Activated T-cell treated with anti-CD3 and anti-CD28 coated beads for 1 hour (primary cell): Measurements from ENCODE around the gene TCF20.

Experiments used
- DNase-seq: peaks from one replicate; pipeline ENCODE4 v3.0.0-alpha.2; 2020; ENCODE audit warnings: low read depth

The TCF20 gene

GRCh38 chr22:42282252-42282942 is 11.9 kb upstream of the TCF20 start:
- no peak for DNase-seq

DNA sequence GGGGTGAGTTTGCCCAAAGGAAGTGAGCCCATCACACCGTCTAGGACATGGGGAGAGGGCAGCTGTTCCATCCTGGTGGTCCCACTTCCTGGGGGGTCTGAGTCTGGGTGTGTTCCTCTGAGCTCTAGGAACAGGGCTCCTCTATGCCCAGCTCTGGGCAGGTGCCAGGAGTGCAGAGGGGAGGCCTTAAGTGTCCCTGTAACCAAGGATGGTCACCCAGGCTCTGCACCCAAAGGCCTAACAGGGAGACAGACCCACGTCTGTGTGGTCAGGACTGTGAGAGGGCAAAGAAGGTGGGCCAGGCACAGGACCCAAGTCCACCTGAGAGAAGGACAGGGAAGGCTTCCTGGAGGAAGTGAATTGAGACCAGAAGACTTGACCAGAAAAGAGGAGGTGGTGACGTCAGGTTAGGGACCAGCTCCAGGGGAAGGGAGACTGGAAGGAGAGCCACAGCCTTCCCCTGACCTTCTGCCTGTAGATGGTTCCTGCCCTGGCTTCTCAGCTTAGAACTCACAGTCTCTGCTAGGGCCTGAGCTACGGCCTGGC is 11.3 kb upstream of the TCF20 start:
- DNase-seq = no peak

DNA sequence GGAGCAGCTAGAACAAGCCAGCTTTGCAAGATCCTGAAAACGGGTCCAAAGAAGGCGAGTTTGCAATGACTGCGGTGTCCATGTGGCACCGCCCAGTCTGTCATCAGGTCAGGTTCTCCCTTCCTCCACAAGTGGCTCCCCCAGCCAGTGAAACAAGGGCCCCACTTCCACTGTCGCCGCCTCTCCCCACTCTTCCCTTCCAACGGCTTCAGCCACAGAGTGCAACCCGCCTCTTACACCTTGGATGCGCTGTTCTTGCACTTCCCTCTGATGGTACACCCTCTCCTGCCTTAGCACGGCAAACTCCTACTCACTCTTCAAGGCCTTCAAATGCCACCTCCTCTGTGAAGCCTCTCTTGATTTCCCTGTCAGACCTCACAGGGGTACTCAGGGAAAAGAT is 10.8 kb upstream of the TCF20 start:
- DNase-seq = no peak

DNA sequence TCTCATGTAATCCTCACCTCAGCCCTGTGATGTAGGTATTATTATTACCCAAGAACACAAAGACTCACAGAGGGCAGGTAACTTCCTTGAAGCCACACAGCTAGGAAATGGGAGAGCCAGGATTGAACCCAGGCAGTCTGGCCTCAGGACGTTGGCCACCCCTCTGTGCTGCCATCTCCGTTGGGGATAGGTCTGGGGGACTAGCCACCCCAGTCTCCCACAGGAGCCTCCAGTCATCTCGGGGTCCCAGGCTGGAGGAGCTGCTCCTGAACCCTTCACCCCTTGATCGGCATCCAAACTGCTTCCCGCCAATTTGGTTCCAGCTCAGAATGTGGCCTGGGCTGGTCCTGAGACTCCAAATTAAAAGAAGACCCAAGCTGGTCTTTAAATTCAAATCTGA is 10.4 kb upstream of the TCF20 start:
- no peak for DNase-seq

DNA sequence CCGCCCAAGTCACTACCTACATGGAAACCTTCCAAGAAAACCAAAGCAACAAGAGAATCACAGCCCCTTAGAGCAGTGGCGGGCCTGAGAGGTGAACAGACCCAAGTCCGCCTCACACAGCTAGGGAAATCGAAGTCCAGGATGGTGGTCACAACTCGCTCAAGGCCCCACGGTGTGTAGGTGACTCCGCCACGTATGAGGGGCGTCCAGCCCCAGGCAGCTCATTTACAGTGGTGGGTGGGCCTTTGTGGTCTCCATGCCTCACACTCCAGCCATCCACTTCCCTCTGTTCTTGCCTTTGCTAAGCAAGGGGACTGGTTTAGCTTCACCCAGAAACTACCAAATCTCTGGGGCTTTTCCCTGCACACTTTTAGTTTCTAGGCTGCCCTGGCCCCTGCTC is 9.7 kb upstream of the TCF20 start:
- no peak for DNase-seq

DNA sequence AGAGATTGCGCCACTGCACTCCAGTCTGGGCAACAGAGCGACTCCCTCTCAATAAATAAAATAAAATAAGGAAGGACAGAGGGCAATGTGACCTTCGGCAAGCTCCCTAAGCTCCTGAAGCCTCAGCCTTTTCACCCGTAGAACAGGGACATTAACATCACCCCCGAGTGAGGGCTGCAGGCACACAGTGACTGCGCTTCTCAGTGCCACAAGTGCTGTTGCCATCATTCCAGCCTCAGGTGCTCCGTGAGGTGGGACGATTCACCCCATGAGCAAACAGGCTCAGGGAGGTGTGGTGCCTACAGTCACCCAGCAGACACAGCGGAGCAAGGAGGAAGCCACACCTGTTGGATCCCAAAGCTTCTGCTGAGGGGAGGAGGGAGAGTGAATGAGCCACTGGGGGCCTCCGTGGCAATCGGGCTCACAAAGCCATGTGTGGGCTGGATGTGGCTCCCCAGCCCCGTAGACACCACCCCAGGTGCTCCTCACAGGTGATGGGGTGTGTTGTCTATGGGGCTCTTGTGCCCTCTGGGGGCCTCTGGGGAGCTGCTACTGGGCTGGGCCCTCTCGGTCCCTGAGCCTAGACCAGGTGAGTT is 9.1 kb upstream of the TCF20 start:
- no peak for DNase-seq

- DNase-seq = no peak
Measured at GRCh38 chr22:42277988-42278776, 7.7 kb upstream of the TCF20 start.

- DNase-seq = no peak
Measured at GRCh38 chr22:42277232-42277753, 6.8 kb upstream of the TCF20 start.

DNA sequence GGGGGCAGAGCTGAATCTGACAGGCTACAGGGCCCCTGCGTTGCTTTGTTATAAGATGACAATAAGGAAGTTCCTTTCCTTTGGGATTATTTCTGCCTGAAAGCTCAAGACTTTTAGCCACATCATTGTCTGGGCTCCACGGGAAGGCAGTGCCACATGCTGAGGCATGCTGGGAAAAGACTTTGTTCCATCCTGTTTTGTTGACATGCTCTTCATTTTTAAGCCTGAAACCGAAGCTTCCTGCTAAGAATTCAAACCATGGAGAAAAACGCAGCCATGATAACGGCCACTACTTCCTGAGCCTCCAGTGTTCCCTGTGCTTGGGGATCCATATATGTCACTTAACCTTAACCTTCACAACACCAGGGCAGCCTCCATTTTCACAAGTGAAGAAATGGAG is 5.5 kb upstream of the TCF20 start:
- DNase-seq = no peak

GRCh38 chr22:42275176-42275575 is 4.7 kb upstream of the TCF20 start:
- DNase-seq = no peak

DNA sequence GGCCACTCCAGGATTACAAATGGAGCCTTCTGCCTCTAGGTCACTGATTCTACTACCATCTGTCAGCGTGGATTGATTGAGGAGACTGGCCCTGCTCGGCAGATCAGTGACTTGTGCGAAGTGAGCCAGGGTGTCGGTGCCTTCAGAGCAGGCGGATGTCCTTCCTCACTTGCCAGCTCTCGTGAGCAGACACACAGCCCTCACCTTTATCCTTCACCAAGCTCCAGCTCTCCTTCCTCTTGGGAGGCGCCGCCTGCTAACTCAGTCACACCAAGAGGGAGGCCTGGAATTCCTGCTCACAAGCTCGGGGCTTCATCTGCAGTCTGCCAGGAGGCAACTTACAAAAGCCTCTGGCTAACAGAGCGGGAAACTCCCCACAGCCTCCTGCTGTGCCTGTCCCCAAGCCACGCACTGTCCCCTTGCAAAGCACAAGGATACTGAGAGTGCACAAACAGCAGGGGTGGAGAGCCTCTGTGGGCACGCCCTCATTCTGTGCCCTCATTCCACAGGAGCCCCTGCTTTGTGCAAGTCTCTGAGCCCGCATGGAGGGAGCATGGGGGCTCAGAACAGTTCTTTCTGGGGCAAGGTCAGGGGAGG is 3.5 kb upstream of the TCF20 start:
- DNase-seq = no peak

DNA sequence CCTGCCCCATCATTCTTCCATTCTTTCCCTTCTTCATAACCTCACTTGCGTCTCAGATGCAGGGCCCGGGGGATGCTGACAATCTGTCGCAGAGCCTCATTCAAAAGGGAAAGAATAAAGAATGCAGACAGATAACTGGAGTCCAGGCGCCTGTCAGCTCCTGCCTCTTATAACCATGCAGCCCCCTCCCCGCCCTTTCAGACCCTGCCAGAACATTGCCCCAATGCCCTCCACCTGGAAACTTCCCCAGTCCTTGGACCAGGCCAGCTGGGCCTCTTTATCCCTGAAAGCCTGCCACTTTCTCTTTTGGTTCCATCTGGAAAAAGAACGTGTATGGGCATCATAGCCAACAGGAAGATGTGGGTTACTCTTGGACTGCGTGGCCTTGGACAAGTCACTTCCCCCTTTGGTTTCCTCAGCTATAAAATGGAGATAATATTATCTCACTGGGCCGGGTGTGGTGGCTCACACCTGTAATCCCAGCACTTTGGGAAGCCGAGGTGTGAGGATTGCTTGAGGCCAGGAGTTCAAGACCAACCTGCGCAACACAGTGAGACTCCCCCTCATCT is 2.1 kb upstream of the TCF20 start:
- no peak for DNase-seq

DNA sequence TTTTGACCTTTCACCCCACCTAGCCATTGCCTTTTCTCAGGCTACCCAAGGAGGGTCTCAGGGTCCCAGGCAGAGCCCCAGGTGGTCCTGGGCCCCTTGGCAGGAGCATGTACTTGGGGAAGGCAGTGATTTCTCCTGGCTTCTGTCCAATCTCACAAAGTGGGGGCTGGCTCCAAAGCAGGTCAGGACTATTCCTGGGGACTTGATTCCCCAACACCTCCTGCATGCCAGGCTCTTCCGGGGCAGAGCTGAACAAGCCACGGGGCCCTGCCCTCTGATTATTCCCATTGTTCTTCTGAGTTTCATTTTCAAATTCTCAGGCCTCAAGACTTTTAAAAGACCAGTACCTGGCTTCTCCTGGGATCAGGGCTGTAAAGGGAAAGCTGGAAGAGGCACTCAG is 1.5 kb upstream of the TCF20 start:
- DNase-seq = no peak

- no peak for DNase-seq
Measured at GRCh38 chr22:42271191-42271813, 849 bp upstream of the TCF20 start.

DNA sequence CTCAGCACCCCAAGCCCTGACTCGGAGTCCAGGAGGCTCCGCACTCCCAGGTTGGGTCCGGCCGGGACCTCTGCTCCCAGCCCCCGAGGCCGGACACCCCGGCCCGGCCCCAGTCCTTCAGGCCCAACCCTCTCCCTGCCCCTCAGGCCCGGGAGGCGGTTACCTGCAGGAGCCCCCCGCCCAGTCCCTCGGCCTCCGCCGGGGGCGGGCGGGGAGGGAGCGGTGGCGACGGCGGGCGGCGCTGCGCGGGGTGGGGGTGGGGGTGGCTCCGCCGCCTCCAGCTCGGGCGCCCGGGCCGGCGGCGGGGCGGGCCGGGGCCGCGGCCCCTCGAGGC is 310 bp downstream of the TCF20 start:
- DNase-seq = no peak

DNA sequence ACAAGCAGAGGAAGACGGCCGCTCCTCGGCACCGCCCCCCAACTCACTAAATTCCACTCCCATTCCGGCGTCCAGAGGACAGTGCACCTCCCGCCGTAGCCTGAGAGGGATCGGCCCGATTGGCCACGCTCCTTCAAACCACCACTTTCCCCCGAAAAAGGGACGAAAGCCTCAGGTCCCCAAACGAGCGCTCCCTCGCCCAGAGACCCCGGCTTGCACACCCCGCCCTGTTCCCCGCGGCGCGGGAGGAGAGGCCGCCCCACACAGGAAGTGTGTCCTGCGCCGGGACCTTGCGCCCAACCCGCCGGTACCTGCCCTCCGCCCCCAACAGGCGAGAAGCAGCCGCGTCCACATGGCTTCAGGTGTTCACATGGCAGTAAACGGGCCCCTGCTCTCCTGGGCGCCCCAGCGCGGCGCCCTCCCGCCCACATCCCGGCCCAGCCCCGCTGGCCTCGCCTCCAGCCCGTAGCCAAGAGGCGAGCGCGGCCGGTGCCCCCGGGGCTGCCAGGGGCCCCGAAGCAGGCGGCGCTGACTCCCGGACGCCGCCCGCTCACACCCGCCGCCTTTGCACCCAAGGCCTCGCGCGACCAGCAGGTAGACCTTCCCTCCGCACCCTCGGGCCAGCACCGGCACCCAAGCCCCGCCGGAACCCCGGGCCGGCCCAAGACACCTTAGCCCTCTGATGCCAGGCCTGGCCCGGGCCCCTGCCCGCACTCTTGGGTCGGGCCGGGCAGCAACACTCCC is 849 bp downstream of the TCF20 start:
- peak; percentile 55 for DNase-seq

- DNase-seq = no peak
Measured at GRCh38 chr22:42268852-42269410, 1.5 kb downstream of the TCF20 start.

- DNase-seq = no peak
Measured at GRCh38 chr22:42265321-42265720, 5.1 kb downstream of the TCF20 start.

- DNase-seq = no peak
Measured at GRCh38 chr22:42263944-42264343, 6.5 kb downstream of the TCF20 start.

DNA sequence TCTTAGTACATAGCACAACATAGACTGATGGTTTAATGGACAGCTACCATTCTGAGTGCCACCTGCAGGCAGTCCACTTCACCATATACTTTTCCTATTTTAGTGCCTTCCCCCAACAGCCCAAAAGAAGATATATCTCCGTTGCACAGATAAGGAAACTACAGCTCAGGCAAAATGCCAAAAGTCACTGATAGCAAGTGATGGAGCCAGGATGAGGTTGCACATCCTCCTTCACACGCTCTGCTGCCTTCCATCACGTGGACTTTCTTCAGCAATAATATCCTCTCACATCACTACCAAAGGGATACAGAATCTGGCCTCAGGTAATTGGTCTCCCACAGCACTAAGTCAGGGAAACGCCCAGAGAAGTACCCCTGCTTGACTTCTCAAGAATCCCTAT is 7.5 kb downstream of the TCF20 start:
- DNase-seq = no peak

GRCh38 chr22:42261296-42261695 is 9.2 kb downstream of the TCF20 start:
- DNase-seq = no peak
